ENCODE results near the gene GPR3.

- TF ChIP-seq, protein P1, sequence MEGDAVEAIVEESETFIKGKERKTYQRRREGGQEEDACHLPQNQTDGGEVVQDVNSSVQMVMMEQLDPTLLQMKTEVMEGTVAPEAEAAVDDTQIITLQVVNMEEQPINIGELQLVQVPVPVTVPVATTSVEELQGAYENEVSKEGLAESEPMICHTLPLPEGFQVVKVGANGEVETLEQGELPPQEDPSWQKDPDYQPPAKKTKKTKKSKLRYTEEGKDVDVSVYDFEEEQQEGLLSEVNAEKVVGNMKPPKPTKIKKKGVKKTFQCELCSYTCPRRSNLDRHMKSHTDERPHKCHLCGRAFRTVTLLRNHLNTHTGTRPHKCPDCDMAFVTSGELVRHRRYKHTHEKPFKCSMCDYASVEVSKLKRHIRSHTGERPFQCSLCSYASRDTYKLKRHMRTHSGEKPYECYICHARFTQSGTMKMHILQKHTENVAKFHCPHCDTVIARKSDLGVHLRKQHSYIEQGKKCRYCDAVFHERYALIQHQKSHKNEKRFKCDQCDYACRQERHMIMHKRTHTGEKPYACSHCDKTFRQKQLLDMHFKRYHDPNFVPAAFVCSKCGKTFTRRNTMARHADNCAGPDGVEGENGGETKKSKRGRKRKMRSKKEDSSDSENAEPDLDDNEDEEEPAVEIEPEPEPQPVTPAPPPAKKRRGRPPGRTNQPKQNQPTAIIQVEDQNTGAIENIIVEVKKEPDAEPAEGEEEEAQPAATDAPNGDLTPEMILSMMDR (IDR thresholded peaks at IDR 0.05), result peak; percentile 29 to 62 (median 54)
- TF ChIP-seq POLR2A (IDR thresholded peaks at IDR 0.05), result no peak
Measured at GRCh38 chr1:27402349-27402754, 9.9 kb downstream of the GPR3 start.

Measured in Peyer's patch (tissue), 4 donors.